Calu3 (cell line): ENCODE measurements around the gene CRYBA2. TPM values are rescaled to one million over a fixed set of nuclear protein-coding genes. Genes with fewer than 3 reads are reported as not detected.

ENCODE experiments used
- BruUV-seq: library from RNA; stranded (reverse); fragments of 400-500 nt; replicated peaks from 2 replicates; lab custom pipeline; 2021; lab: Mats Ljungman, UMichigan
- CTCF ChIA-PET: fragments of 300-600 bp; sonication (Branson Sonifier 250); formaldehyde crosslinking; loops from one replicate; lab custom pipeline; 2022; ENCODE audit warnings: antibody characterized with exemption; lab: Charles Lee
- DNase-seq: peaks from one replicate; pipeline ENCODE4 v3.0.0; 2022
- H3K27ac Mint-ChIP-seq: one replicate; pipeline ENCODE4 v1.8.0; 2022; ENCODE audit warnings: mixed read lengths; ENCODE audit not compliant: unreplicated experiment
- H3K27me3 Mint-ChIP-seq: one replicate; pipeline ENCODE4 v1.8.0; 2022; ENCODE audit warnings: mixed read lengths; ENCODE audit not compliant: unreplicated experiment
- H3K36me3 Mint-ChIP-seq: one replicate; pipeline ENCODE4 v1.8.0; 2022; ENCODE audit warnings: mild to moderate bottlenecking, moderate library complexity, mixed read lengths; ENCODE audit not compliant: insufficient read depth, unreplicated experiment
- H3K4me1 Mint-ChIP-seq: one replicate; pipeline ENCODE4 v1.8.0; 2022; ENCODE audit warnings: mild to moderate bottlenecking, low read depth, mixed read lengths; ENCODE audit not compliant: unreplicated experiment
- H3K4me3 Mint-ChIP-seq: one replicate; pipeline ENCODE4 v1.8.0; 2022; ENCODE audit warnings: mild to moderate bottlenecking, low read depth, moderate library complexity, mixed read lengths; ENCODE audit not compliant: unreplicated experiment
- H3K9me3 Mint-ChIP-seq: one replicate; pipeline ENCODE4 v1.8.0; 2022; ENCODE audit warnings: low read depth, mixed read lengths; ENCODE audit not compliant: unreplicated experiment
- CTCF ChIP-seq: fragments of 200-600 bp; IDR thresholded peaks from one replicate; pipeline ENCODE4 v1.8.0; 2022; ENCODE audit warnings: antibody characterized with exemption; ENCODE audit not compliant: unreplicated experiment
- intact Hi-C: fragments of 100-400 bp; cut with micrococcal nuclease; formaldehyde crosslinking; loops from one replicate; pipeline ENCODE4 v1.10.0; 2022; ENCODE audit not compliant: unreplicated experiment
- total RNA-seq: library from RNA; stranded (reverse); gene quantifications from 2 replicates; pipeline ENCODE4 v1.2.3, GENCODE V29; 2022

The CRYBA2 gene
- total RNA-seq, 1 experiment from 2014 or later, result not detected

- no peaks in the 10 kb centered on the region for H3K9me3 Mint-ChIP-seq
- H3K4me3 Mint-ChIP-seq, result peak overlapping the region; percentile 17
- peaks cover 28% of the 10 kb centered on the region for H3K4me1 Mint-ChIP-seq
- CTCF ChIA-PET, result no interaction called here
- H3K27ac Mint-ChIP-seq, result no peak overlapping the region
- peaks cover 9% of the 10 kb centered on the region for H3K36me3 Mint-ChIP-seq
- H3K27me3 Mint-ChIP-seq, result peaks cover 91% of the 10 kb centered on the region
- intact Hi-C loops, result loop anchor here (10.0 kb wide), 1 partner anchor 129 kb away; the partner anchor contains the start of gene WNT6
- TF ChIP-seq CTCF, result no peak
- peak; percentile 40 for DNase-seq
- no TSS peak for BruUV-seq
Measured at GRCh38 chr2:218983263-218983933, 9.8 kb downstream of the CRYBA2 start.

GRCh38 chr2:218982586-218983262 is 10.5 kb downstream of the CRYBA2 start:
- H3K27me3 Mint-ChIP-seq, result peaks cover 91% of the 10 kb centered on the region
- peak overlapping the region; percentile 51 for H3K4me3 Mint-ChIP-seq
- peaks cover 9% of the 10 kb centered on the region for H3K36me3 Mint-ChIP-seq
- no peak for TF ChIP-seq CTCF
- no peaks in the 10 kb centered on the region for H3K9me3 Mint-ChIP-seq
- CTCF ChIA-PET, result interaction anchor here (1.5 kb wide), 1 partner anchor 19 kb away, joined by 6 read pairs; no protein-coding TSS in a partner anchor
- BruUV-seq, result no TSS peak
- H3K4me1 Mint-ChIP-seq, result peaks cover 28% of the 10 kb centered on the region
- H3K27ac Mint-ChIP-seq, result no peak overlapping the region
- no peak for DNase-seq
- intact Hi-C loops, result loop anchor here (10.0 kb wide), 1 partner anchor 128 kb away; the partner anchor contains the start of gene WNT6

- Mint-ChIP-seq H3K4me3 (peak overlapping the region; percentile 51), H3K36me3 (peaks cover 9% of the 10 kb centered on the region), H3K27ac (no peak overlapping the region), H3K4me1 (peaks cover 28% of the 10 kb centered on the region), H3K9me3 (no peaks in the 10 kb centered on the region), H3K27me3 (peaks cover 91% of the 10 kb centered on the region)
- BruUV-seq, result no TSS peak
- peak; percentile 38 for DNase-seq
- intact Hi-C loops, result loop anchor here (10.0 kb wide), 1 partner anchor 127 kb away; the partner anchor contains the start of gene WNT6
- no peak for TF ChIP-seq CTCF
- CTCF ChIA-PET, result interaction anchor here (1.5 kb wide), 1 partner anchor 20 kb away, joined by 6 read pairs; no protein-coding TSS in a partner anchor
Measured at GRCh38 chr2:218981881-218982585, 11.2 kb downstream of the CRYBA2 start.

GRCh38 chr2:218981390-218981880 is 11.8 kb downstream of the CRYBA2 start:
- Mint-ChIP-seq H3K27me3 (peaks cover 91% of the 10 kb centered on the region), H3K4me1 (peaks cover 28% of the 10 kb centered on the region), H3K27ac (no peak overlapping the region), H3K9me3 (no peaks in the 10 kb centered on the region), H3K36me3 (peaks cover 9% of the 10 kb centered on the region), H3K4me3 (peak overlapping the region; percentile 51)
- TF ChIP-seq CTCF, result no peak
- intact Hi-C loops, result loop anchor here (10.0 kb wide), 1 partner anchor 127 kb away; the partner anchor contains the start of gene WNT6
- CTCF ChIA-PET, result interaction anchor here (1.5 kb wide), 1 partner anchor 21 kb away, joined by 6 read pairs; no protein-coding TSS in a partner anchor
- BruUV-seq, result no TSS peak
- no peak for DNase-seq
